Kidney epithelial cell (primary cell): ENCODE data around the gene GZF1. TPM values are rescaled to one million over a fixed set of nuclear protein-coding genes. Genes with fewer than 3 reads are reported as not detected.

Source experiments
- DNase-seq: peaks from one replicate; pipeline ENCODE4 v3.0.0-alpha.2; 2010; ENCODE audit warnings: low read depth
- H3K27me3 ChIP-seq: 2 replicates; pipeline ENCODE4 v1.6.0; 2011; ENCODE audit warnings: low read length; ENCODE audit not compliant: control insufficient read depth, insufficient read depth
- H3K36me3 ChIP-seq: 2 replicates; pipeline ENCODE4 v1.5.1; 2011; ENCODE audit warnings: low read length; ENCODE audit not compliant: control insufficient read depth, insufficient read depth
- H3K4me3 ChIP-seq: 2 replicates; pipeline ENCODE4 v1.5.1; 2011; ENCODE audit warnings: low read depth, mild to moderate bottlenecking, control low read depth, low read length
- total RNA-seq: library from RNA; depleted of rRNA; stranded (reverse); fragments of >200 nt; gene quantifications from 2 replicates; pipeline ENCODE4 v1.2.3, GENCODE V29; 2015
- TF ChIP-seq, protein P1 (sequence below): IDR thresholded peaks from 2 replicates; pipeline ENCODE4 v1.5.1; 2011; ENCODE audit warnings: mild to moderate bottlenecking, moderate library complexity, low read length, control low read depth, inconsistent platforms; ENCODE audit not compliant: insufficient read depth, poor library complexity, severe bottlenecking

Gene GZF1
- total RNA-seq, 1 donor from 2014 or later, result 13.0 TPM

DNA sequence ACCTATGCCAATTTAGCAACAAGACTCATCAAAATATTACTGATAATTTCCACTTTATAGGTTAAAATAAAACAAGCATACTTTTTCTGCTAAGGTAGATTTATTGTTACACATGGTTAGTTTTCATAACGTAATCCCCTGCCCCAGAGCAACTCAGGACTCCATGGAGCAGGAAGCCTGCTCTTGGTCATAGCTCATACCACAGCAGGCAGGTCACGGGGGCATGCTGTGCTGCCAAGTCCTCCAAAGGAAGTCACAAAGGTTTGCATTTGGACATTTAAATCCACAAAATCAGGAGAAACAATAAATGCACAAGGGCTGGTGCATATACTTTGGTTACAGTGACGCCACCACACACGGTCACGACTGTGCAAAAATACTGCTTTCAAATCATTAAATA is 12.5 kb downstream of the GZF1 start:
- Histone ChIP-seq H3K4me3 (no peak overlapping the region), H3K27me3 (no peaks in the 10 kb centered on the region), H3K36me3 (peaks cover 6% of the 10 kb centered on the region)
- TF ChIP-seq, protein P1, sequence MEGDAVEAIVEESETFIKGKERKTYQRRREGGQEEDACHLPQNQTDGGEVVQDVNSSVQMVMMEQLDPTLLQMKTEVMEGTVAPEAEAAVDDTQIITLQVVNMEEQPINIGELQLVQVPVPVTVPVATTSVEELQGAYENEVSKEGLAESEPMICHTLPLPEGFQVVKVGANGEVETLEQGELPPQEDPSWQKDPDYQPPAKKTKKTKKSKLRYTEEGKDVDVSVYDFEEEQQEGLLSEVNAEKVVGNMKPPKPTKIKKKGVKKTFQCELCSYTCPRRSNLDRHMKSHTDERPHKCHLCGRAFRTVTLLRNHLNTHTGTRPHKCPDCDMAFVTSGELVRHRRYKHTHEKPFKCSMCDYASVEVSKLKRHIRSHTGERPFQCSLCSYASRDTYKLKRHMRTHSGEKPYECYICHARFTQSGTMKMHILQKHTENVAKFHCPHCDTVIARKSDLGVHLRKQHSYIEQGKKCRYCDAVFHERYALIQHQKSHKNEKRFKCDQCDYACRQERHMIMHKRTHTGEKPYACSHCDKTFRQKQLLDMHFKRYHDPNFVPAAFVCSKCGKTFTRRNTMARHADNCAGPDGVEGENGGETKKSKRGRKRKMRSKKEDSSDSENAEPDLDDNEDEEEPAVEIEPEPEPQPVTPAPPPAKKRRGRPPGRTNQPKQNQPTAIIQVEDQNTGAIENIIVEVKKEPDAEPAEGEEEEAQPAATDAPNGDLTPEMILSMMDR, result no peak
- no peak for DNase-seq

DNA sequence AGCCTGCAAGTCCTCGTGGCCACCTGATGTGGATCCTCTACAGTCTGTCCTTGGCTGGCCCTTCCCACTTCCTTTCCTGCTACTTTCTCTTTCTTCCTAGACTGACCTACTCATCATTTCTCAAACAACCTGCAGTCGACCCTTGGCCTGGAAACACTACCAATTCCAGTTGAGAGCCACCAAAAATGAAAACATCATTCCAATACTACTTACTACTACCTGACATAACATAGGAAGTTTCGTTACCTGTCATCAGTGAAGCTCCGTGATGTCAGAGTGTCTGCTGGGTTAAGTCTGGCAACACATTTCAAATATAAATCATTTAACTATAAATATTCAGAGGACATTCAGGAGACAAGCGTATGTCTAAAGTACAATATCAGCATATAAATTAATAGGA is 13.8 kb downstream of the GZF1 start:
- no peak for DNase-seq
- TF ChIP-seq, protein P1, result no peak
- Histone ChIP-seq H3K36me3 (peaks cover 6% of the 10 kb centered on the region), H3K4me3 (no peak overlapping the region), H3K27me3 (no peaks in the 10 kb centered on the region)

DNA sequence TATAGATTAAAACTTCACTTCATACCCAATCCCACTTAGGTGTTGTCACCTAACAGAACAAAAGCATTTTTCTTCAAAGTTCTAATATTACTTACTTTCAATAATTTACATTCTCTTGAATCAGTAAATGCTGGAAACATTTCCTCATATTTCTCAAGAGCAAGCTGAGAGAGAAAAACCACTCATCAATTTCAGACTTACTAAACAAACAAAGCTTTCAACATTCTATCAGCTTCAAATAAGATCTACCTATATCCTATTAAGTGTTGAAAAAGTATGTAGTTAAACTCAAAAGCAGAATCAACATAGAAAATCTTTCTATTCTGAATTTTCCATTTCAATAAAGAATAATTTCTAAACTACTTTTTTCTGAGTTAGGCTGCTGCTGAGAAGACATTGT is 17.8 kb downstream of the GZF1 start:
- Histone ChIP-seq H3K27me3 (no peaks in the 10 kb centered on the region), H3K36me3 (peaks cover 5% of the 10 kb centered on the region), H3K4me3 (no peak overlapping the region)
- DNase-seq, result no peak
- TF ChIP-seq, protein P1, result no peak

DNA sequence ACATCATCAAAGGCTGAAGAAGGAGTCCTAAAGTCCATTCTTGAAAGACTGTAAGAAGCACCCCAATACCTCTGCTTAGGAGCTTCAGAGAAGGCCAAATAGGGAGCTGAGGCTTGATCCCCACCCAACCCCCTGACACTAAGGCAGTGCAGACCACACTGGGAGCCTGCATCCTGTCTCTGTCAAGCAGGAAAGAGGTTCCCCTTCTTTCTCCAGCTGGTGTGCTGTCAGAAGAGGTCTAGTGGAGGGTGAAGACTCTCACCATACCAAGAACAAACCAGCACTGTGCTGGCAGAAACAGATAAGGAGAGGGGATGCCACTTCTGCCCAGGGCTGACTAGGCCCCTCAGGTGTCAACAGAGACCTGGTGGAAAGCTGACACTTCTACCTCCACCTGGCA is 19.9 kb downstream of the GZF1 start:
- DNase-seq, result no peak
- Histone ChIP-seq H3K36me3 (peaks cover 3% of the 10 kb centered on the region), H3K4me3 (no peak overlapping the region), H3K27me3 (no peaks in the 10 kb centered on the region)
- TF ChIP-seq, protein P1, result no peak

DNA sequence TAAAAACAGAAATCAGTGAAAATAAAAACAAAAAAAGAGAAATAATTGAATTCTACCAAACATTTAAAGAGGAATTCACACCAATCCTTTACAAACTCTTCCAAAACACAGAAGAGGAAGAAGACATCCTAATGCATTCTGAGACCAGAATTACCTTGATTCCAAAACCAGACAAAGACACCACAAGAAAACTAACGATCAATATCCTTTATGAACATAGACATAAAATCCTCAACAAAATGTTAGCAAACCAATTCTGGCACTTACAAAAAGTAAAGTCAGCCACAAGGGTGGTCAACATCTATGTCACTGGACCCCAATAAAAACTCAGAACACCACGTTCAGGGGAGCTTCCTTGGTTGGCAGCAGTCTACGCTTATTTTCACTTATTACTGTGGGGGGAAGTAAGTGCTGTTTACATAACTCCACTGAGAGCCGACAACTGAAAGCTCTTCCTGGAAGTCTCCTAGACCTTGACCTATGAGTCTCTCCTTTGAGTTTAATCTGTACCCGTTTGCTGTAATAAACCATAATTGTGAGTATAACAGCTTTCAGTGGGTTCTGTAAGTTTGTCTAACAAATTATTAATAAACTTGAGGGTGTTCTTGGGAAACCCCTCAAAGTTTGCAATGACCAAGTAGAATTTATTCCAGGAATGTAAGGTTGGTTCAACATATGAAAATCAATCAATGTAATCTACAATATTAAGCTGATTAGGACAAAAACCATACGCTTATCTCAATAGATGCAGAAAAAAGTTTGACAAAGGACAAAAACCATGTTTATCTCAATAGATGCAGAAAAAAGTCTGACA is 24.5 kb downstream of the GZF1 start:
- Histone ChIP-seq H3K36me3 (peaks cover 1% of the 10 kb centered on the region), H3K27me3 (no peaks in the 10 kb centered on the region), H3K4me3 (no peak overlapping the region)
- DNase-seq, result no peak
- TF ChIP-seq, protein P1, result no peak

DNA sequence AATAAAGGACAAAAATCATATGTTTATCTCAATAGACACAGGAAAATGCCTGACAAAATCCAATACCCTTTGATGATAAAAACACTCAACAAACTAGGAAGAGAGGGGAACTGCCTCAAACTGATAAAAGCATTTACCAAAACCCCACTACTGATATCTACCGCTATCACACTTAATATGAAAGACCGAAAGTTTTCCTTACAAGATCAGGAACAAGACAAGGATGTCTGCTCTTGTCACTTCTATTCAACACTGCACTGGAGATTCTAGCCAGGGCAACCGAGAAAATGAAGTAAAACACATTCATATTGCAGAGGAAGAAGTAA is 25.1 kb downstream of the GZF1 start:
- Histone ChIP-seq H3K27me3 (no peaks in the 10 kb centered on the region), H3K4me3 (no peak overlapping the region), H3K36me3 (no peaks in the 10 kb centered on the region)
- no peak for DNase-seq
- TF ChIP-seq, protein P1, result no peak
